BJ (cell line): ENCODE measurements around the gene PRDM12. TPM values are rescaled to one million over a fixed set of nuclear protein-coding genes. Genes with fewer than 3 reads are reported as not detected.
A peak's percentile ranks its signal among the peaks of the same experiment; 100 is the strongest.

Experiments used
- CTCF ChIA-PET: fragments of 350-600 bp; formaldehyde crosslinking; extraction: SDS; loops from one replicate; lab custom pipeline; 2021; ENCODE audit warnings: antibody characterized with exemption, inconsistent platforms; lab: Yijun Ruan, JAX
- POLR2A ChIA-PET: fragments of 300-600 bp; sonication (Branson Sonifier 250); formaldehyde crosslinking; extraction: SDS; loops from one replicate; lab custom pipeline; 2021; ENCODE audit warnings: antibody characterized with exemption; lab: Charles Lee
- DNase-seq: peaks from one replicate; pipeline ENCODE4 v3.0.0-alpha.2; 2011; ENCODE audit warnings: low read depth
- H3K27me3 ChIP-seq: 2 replicates; pipeline ENCODE4 v1.6.0; 2011; ENCODE audit warnings: low read length; ENCODE audit not compliant: control insufficient read depth, insufficient read depth
- H3K36me3 ChIP-seq: 2 replicates; pipeline ENCODE4 v1.5.1; 2011; ENCODE audit warnings: low read length; ENCODE audit not compliant: control insufficient read depth, insufficient read depth
- H3K4me3 ChIP-seq: 2 replicates; pipeline ENCODE4 v1.5.1; 2011; ENCODE audit warnings: low read depth, mild to moderate bottlenecking, control low read depth, low read length
- polyA plus RNA-seq: library from polyadenylated mRNA; depleted of rRNA; stranded (reverse); fragments of >200 nt; gene quantifications from 2 replicates; pipeline ENCODE4 v1.2.3, GENCODE V29; 2011
- TF ChIP-seq, protein P1 (sequence below): IDR thresholded peaks from 2 replicates; pipeline ENCODE4 v1.5.1; 2011; ENCODE audit warnings: low read depth, mild to moderate bottlenecking, control low read depth, inconsistent platforms, low read length, moderate library complexity; ENCODE audit not compliant: insufficient read depth

Gene PRDM12
- polyA plus RNA-seq, 1 experiment, result not detected

DNA sequence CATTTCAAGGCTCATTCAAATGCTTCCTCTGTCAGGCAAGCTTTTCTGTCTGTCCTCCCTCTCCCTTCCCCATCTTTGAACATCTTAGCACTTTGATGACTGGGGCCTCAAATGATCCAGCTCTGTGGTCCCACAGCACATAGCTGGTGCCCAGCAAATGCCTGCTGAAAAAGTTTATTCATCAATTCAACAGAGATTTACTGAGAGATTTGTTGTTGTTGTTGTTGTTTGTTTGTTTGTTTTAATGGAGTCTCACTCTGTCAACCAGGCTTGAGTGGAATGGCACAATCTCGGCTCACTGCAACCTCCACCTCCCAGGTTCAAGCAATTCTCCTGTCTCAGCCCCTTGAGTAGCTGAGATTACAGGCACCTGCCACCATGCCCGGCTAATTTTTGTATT is 23.2 kb downstream of the PRDM12 start:
- H3K4me3 ChIP-seq, result no peak overlapping the region
- no peaks in the 10 kb centered on the region for H3K36me3 ChIP-seq
- no peak for DNase-seq
- no peaks in the 10 kb centered on the region for H3K27me3 ChIP-seq
- ChIA-PET POLR2A (no interaction called here), CTCF (interaction anchor here (0.7 to 8.4 kb wide), 3 partner anchors 14 to 235 kb away, joined by 3 to 184 read pairs (median 5); no protein-coding TSS in a partner anchor)
- TF ChIP-seq, protein P1, sequence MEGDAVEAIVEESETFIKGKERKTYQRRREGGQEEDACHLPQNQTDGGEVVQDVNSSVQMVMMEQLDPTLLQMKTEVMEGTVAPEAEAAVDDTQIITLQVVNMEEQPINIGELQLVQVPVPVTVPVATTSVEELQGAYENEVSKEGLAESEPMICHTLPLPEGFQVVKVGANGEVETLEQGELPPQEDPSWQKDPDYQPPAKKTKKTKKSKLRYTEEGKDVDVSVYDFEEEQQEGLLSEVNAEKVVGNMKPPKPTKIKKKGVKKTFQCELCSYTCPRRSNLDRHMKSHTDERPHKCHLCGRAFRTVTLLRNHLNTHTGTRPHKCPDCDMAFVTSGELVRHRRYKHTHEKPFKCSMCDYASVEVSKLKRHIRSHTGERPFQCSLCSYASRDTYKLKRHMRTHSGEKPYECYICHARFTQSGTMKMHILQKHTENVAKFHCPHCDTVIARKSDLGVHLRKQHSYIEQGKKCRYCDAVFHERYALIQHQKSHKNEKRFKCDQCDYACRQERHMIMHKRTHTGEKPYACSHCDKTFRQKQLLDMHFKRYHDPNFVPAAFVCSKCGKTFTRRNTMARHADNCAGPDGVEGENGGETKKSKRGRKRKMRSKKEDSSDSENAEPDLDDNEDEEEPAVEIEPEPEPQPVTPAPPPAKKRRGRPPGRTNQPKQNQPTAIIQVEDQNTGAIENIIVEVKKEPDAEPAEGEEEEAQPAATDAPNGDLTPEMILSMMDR, result no peak

DNA sequence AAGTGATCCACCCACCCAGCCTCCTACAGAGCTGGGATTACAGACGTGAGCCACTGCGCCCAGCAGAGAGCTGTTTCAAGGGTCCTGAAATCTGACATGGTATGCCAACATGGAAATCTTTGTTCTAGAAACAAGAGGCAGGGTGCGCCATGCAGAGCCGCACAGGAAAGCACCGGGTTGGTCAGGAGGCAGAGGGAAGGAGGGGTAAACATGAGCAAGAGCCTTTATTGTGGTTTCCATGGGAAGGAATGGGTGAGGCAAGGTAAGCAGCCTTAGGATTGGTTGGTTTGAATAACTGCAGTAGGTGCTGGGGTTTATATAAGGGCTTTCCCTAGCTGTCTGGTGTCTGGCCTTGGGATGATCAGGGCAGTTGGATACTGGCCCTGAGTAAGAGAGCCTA is 23.7 kb downstream of the PRDM12 start:
- no peak overlapping the region for H3K4me3 ChIP-seq
- H3K27me3 ChIP-seq, result no peaks in the 10 kb centered on the region
- H3K36me3 ChIP-seq, result no peaks in the 10 kb centered on the region
- ChIA-PET CTCF (interaction anchor here (1.7 to 8.4 kb wide), 2 partner anchors 13 to 222 kb away, joined by 5 to 184 read pairs; no protein-coding TSS in a partner anchor), POLR2A (no interaction called here)
- no peak for DNase-seq
- TF ChIP-seq, protein P1, result no peak

DNA sequence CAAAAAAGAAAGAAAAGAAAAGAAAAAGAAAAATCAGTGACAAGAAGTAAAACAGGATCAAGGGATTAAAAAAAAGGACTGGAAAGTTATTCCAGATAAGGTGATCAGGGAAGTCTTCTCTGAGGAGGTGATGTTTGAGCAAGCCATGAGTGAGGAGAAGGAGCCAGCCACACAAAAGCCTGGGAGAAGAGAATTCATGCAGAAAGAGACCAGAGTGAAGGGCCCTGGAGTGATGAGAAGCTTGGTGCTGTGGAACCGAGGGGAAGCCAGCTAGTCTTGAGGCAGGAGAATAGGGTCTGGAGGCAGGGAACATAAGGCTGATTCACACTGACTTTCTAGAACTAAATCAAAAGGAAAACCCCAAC is 25.2 kb downstream of the PRDM12 start:
- TF ChIP-seq, protein P1, result no peak
- no peak for DNase-seq
- ChIA-PET POLR2A (no interaction called here), CTCF (interaction anchor here (1.1 to 1.6 kb wide), 3 partner anchors 8 to 247 kb away, joined by 3 to 8 read pairs (median 4); no protein-coding TSS in a partner anchor)
- no peaks in the 10 kb centered on the region for H3K36me3 ChIP-seq
- no peaks in the 10 kb centered on the region for H3K27me3 ChIP-seq
- peak overlapping the region; percentile 20 for H3K4me3 ChIP-seq

DNA sequence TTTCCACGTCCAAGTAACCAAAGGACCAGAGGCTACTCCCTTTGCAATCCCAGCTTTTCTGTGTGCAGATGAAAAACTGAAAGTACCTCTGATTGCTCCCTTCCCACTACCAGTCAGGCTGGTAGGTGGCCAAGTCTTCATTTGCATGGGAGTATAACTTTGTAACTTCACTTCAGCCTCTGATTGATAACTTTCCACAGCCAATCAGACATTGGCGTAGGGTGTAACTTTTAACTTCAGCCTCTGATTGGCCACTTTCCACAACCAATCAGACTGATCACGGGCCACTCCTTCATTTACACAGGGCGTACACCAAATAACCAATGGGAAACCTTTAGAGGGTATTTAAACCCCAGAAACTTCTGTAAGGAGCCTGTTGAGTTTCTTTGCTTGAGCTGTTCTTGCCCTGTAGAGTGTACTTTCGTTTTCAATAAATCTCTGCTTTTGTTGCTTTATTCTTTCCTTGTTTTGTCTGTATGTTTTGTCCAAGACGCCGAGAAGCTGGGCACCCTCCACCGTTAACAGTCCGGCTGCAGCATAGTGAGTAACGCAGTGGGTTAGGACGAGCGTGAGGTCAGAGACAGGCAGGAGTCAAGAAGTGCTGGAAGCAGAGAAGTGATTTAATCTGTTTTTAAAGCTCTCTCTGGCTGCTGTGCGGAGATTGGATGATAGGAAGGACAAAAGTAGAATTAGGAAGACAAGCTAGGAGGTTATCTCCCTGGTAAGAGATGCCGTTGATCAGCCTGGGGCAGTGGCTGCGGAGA is 25.7 kb downstream of the PRDM12 start:
- no peaks in the 10 kb centered on the region for H3K27me3 ChIP-seq
- ChIA-PET CTCF (interaction anchor here (0.8 to 1.6 kb wide), 5 partner anchors 8 to 368 kb away, joined by 3 to 8 read pairs (median 4); no protein-coding TSS in a partner anchor), POLR2A (no interaction called here)
- no peaks in the 10 kb centered on the region for H3K36me3 ChIP-seq
- TF ChIP-seq, protein P1, result no peak
- peak overlapping the region; percentile 21 for H3K4me3 ChIP-seq
- DNase-seq, result peak; percentile 65

DNA sequence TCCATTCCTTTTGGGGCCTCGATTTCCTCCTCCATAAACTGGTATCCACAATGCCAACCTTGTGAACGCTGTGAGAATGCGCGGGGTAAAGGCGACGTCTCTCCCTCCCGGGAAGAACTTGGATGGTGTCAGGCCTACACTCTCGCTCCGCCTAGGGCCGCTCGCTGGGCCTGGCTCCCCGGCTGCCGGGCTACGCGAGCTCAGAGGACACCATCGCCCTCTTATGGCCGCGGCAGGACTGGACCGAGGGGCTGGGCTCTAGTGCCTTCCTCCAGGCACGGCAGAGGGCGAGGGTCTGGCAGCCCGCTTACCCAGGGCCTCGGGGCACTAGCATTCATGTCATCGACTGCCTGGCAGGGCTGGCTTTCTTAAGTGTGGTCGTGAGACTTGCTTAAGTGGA is 27.9 kb downstream of the PRDM12 start:
- no peak for DNase-seq
- no peak overlapping the region for H3K4me3 ChIP-seq
- H3K36me3 ChIP-seq, result peaks cover 2% of the 10 kb centered on the region; the same call in 1 of the 2 replicates
- POLR2A ChIA-PET, result no interaction called here
- CTCF ChIA-PET, result interaction anchor here (1.3 to 2.6 kb wide), 4 partner anchors 8 to 232 kb away, joined by 3 to 17 read pairs (median 3); no protein-coding TSS in a partner anchor
- no peaks in the 10 kb centered on the region for H3K27me3 ChIP-seq
- TF ChIP-seq, protein P1, result 0 out of 2 replicates have a peak, but pooled peaks have one; percentile 16
